C4-2B (cell line): ENCODE data around the gene CYP1B1.

ENCODE experiments used
- CTCF ChIP-seq: fragments of 450-650 bp; conservative IDR thresholded peaks from 2 replicates; pipeline ENCODE4 v1.5.1; 2017; ENCODE audit warnings: mild to moderate bottlenecking
- ZFX ChIP-seq: fragments of 450-650 bp; IDR thresholded peaks from 2 replicates; pipeline ENCODE4 v1.6.1; 2017

GRCh38 chr2:38113051-38113450 lies 37.1 kb upstream of the CYP1B1 start:
- TF ChIP-seq CTCF = no peak
- no peak for TF ChIP-seq ZFX
